ENCODE measurements around the gene NT5E.

The NT5E gene

GRCh38 chr6:85468326-85468725 lies 18.4 kb downstream of the NT5E start:
- TF ChIP-seq CTCF (IDR thresholded peaks at IDR 0.05; ENCODE audit: low read depth, low read length) = no peak
- no peak for DNase-seq (ENCODE audit: low read depth, low spot score)
- in situ Hi-C loops (cut with HindIII; ENCODE audit: low sequenced_read_pairs) = no loop called here
- no peak overlapping the region for H3K4me3 ChIP-seq (ENCODE audit: low read depth, low read length)

- in situ Hi-C loops (cut with HindIII; ENCODE audit: low sequenced_read_pairs) = no loop called here
- no peak overlapping the region for H3K4me3 ChIP-seq (ENCODE audit: low read depth, low read length)
- no peak for DNase-seq (ENCODE audit: low read depth, low spot score)
- TF ChIP-seq CTCF (IDR thresholded peaks at IDR 0.05; ENCODE audit: low read depth, low read length) = no peak
Measured at GRCh38 chr6:85469276-85470022, 19.6 kb downstream of the NT5E start.

GRCh38 chr6:85470023-85470410 lies 20.1 kb downstream of the NT5E start:
- in situ Hi-C loops (cut with HindIII; ENCODE audit: low sequenced_read_pairs) = no loop called here
- no peak overlapping the region for H3K4me3 ChIP-seq (ENCODE audit: low read depth, low read length)
- no peak for TF ChIP-seq CTCF (IDR thresholded peaks at IDR 0.05; ENCODE audit: low read depth, low read length)
- DNase-seq (ENCODE audit: low read depth, low spot score) = no peak

GRCh38 chr6:85472744-85473143 lies 22.9 kb downstream of the NT5E start:
- no peak overlapping the region for H3K4me3 ChIP-seq (ENCODE audit: low read depth, low read length)
- DNase-seq (ENCODE audit: low read depth, low spot score) = no peak
- TF ChIP-seq CTCF (IDR thresholded peaks at IDR 0.05; ENCODE audit: low read depth, low read length) = no peak
- in situ Hi-C loops (cut with HindIII; ENCODE audit: low sequenced_read_pairs) = no loop called here

- no peak for TF ChIP-seq CTCF (IDR thresholded peaks at IDR 0.05; ENCODE audit: low read depth, low read length)
- H3K4me3 ChIP-seq (ENCODE audit: low read depth, low read length) = no peak overlapping the region
- in situ Hi-C loops (cut with HindIII; ENCODE audit: low sequenced_read_pairs) = no loop called here
- DNase-seq (ENCODE audit: low read depth, low spot score) = no peak
Measured at GRCh38 chr6:85473748-85474147, 23.9 kb downstream of the NT5E start.

GRCh38 chr6:85476532-85476931 lies 26.6 kb downstream of the NT5E start:
- DNase-seq (ENCODE audit: low read depth, low spot score) = no peak
- no peak for TF ChIP-seq CTCF (IDR thresholded peaks at IDR 0.05; ENCODE audit: low read depth, low read length)
- H3K4me3 ChIP-seq (ENCODE audit: low read depth, low read length) = no peak overlapping the region
- in situ Hi-C loops (cut with HindIII; ENCODE audit: low sequenced_read_pairs) = no loop called here
